AML-193 (cell line): ENCODE measurements around the gene HSD17B11.
"Not testable (repeated sequence)": the region's sequence is repeated elsewhere in the genome, so short reads cannot be mapped to it uniquely, and the experiment has no call there.

Experiments used
- DNase-seq, 2 experiments: peaks; one replicate each; lab custom pipeline; 2025; lab: John Stamatoyannopoulos, UW

HSD17B11 gene

DNA sequence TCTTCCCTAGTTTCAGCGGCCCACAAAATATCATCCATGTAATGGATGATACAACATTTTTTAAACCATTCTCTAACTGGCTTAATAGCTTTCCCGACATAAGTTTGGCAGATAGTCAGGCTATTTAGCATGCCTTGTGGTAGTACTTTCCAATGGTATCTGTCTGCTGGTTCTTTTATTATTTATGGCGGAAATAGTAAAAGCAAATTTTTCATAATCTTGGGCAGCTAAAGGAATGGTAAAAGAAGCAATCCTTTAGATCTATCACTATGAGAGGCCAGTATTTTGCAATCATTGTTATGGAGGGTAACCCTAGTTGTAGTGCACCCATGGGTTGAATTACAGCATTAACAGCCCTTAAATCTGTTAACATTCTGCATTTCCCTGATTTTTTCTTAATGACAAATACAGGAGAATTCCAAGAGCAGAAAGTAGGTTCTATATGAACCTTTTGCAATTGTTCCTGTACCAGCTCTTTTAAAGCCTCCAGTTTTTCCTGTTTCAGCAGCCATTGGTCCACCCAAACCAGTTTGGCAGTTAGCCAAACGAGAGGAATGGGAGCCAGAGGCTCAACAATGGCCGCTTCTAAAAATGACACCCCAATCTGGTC lies 14.3 kb upstream of the HSD17B11 start:
- no peak for DNase-seq

DNA sequence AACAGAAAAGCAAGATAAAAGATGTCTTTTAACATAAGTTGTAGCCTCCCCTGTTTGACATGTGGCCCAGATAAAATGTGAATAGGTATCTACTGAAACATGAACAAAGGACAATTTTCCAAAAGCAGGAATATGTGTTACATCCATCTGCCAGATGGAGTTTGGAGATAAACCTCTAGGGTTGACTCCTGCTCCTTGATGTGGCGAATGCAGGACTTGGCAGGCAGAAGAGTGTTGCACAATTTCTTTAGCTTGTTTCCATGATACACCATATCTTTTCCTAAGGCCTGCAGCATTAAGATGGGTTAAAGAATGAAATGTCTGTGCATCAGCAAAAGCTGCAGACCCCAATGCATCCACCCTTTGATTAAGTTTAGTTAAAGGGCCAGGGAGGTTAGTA lies 12.7 kb upstream of the HSD17B11 start:
- DNase-seq: not testable (repeated sequence)

DNA sequence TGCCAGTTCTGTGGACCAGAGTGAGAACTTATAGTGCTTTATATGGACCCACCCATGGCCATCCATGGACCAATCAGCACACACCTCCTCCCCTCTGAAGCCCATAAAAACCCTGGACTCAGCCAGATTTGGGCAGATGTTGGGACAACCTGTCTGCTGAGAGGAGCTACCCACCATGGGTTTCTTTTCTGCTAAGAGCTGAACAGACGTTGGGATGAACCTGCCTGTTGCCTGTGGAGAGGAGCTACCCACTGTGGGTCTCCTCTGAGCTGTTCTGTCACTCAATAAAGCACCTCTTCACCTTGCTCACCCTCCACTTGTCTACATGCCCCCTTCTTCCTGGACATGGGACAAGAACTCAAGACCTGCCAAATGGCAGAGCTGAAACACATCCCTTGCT lies 9.0 kb upstream of the HSD17B11 start:
- DNase-seq: no peak

DNA sequence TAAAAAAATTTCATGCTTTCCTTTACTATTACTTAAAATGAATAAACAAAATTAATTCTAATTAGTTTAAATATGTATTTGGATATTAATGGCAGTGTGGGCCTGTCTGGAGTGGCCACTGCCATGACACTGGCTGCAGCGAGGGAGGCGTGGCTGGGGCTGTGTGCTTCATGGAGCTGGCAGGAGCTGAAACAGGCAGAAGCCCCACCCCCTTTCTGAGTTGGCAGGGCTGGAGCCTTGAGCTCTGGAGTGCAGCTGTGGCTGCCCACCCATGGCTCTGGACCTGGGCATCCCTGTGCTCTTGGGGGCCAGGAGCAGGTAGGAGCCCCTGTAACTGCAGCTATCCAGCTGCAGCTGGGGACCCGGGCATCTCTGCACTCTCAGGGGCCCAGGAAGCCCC lies 8.2 kb upstream of the HSD17B11 start:
- DNase-seq: no peak

- not testable (repeated sequence) for DNase-seq
These were observed 4.9 kb upstream of the HSD17B11 start for GRCh38 chr4:87395851-87396250.

GRCh38 chr4:87395073-87395472 lies 4.1 kb upstream of the HSD17B11 start:
- DNase-seq: not testable (repeated sequence)

- DNase-seq: no peak
These were observed 1.2 kb upstream of the HSD17B11 start for GRCh38 chr4:87392183-87392582.

DNA sequence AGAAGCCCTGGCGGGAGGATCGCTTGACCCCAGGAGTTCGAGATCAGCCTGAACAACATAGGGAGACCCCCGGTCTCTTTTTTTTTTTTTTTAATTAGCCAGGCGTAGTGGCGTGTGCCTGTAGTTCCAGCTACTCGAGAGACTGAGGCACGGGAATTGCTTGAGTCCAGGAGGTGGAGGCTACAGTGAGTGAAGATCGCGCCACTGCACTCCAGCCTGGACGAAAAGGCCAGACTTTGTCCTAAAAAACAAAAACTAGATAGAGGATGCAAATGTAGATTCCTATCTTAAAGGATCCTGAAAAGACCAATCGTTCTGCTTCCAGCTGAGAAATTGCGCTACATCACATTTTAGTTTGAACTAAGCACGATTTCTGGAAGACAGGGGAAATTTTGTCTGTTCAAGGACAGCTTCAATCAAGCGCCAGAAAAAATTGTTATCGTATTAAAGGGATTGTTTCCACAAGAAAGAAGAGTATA lies 627 bp upstream of the HSD17B11 start:
- DNase-seq: no peak

GRCh38 chr4:87390551-87390890 lies 467 bp downstream of the HSD17B11 start:
- DNase-seq: peak in 1 of 2 experiments; percentile 14

GRCh38 chr4:87390055-87390454 lies 933 bp downstream of the HSD17B11 start:
- DNase-seq: not testable (repeated sequence)

DNA sequence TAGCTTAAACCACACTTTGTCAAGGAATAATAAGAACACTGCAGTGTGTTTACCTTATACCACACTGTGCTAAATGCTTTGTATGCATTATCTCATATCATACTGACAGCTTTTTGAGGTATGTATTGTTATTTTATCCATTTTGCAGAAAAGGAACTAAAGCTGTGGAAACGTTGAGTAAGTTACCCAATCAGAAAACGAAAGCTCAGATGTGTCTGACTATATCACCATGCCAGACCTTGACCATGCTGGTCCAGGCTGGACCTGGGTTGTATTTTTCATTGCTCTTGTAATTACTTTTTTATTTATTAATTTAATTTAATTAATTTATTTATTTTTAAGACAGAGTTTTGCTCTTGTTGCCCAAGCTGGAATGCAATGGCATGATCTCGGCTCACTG lies 2.1 kb downstream of the HSD17B11 start:
- peak; percentile 52 to 65 for DNase-seq

DNA sequence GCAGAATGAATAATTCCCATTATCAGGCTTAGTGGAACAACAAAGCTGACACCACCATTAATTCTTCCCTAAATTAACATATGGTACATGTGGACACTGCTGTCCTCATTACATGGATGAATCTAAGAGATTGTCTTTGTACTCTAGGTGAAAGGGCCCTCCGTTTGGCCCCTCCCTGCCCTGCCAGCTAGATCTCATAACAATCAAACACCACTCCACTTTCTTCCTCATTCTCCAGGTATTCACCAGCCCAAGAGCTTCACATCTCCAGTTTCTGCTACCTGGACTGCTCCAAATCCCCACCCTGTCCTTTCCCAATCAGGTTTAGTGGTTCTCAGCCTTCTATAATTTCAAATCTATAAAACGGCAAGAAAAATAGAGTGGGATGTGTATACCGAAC lies 3.8 kb downstream of the HSD17B11 start:
- DNase-seq: no peak

- DNase-seq: not testable (repeated sequence)
These were observed 6.4 kb downstream of the HSD17B11 start for GRCh38 chr4:87384466-87385132.

DNA sequence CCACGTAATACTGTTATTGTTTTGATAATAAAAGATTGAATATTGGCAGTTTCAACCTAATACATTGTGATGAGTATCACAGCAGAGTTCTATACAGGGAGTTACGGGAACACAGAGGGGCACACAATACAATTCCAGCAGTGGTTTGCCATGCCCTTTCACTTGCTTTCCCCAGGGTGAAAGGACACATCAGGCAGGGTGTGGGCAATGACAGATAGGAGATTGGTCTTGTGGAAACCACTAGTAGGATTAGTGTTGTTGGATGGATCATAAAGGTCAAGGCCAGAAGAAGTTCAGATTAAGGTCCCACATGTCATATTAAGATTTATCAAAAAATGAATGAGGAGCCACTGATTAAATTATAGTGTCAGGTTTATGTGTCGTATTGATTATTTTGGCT lies 8.1 kb downstream of the HSD17B11 start:
- DNase-seq: no peak

DNA sequence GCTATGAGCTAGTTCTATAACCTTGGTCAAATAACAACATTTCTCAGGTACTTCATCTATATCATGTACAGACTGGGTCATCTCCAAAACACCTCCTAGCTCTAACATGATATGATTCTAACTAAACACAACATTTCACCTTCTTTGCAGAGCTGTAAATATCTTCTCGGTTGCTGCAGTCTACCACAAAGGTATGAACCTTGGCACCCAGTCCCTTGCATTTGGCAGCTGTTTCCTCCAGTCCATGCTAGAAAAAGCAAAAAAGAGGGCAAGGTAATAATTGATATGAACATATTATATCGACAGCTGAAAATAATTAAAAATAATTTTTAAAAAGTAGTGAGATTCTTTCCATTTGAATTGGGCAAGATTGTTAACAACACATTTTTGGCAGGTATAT lies 8.9 kb downstream of the HSD17B11 start:
- DNase-seq: no peak

- no peak for DNase-seq
These were observed 13.2 kb downstream of the HSD17B11 start for GRCh38 chr4:87377816-87378215.

DNA sequence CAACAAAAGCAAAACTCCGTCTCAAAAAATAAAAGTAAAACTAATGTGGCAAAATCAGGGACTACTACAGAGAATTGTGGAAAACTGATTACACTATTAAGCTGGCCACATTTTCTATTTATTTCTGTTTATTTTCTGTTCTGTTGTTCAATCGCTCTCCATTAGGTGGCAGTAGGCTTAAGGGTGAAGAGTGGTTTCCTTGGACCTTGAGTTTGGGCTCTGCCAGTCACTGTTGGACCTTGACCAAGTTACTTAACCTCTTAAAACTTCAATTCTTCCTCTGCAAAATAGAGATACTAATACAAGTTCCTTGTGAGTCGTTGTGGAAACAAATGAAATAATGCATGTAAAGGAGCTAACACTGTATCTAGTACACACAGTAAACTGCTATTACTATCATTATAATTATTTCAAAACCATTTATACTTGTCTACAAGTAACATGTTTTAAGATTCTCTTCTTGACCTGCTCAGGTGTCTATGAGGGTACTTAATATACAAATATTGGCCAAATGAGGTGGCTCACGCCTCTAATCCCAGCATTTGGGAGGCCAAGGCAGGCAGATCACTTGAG lies 15.2 kb downstream of the HSD17B11 start:
- DNase-seq: peak; percentile 52 to 59

GRCh38 chr4:87370068-87370467 lies 20.9 kb downstream of the HSD17B11 start:
- DNase-seq: no peak

- DNase-seq: no peak
These were observed 24.3 kb downstream of the HSD17B11 start for GRCh38 chr4:87366521-87367162.

- no peak for DNase-seq
These were observed 25.6 kb downstream of the HSD17B11 start for GRCh38 chr4:87365348-87365747.

DNA sequence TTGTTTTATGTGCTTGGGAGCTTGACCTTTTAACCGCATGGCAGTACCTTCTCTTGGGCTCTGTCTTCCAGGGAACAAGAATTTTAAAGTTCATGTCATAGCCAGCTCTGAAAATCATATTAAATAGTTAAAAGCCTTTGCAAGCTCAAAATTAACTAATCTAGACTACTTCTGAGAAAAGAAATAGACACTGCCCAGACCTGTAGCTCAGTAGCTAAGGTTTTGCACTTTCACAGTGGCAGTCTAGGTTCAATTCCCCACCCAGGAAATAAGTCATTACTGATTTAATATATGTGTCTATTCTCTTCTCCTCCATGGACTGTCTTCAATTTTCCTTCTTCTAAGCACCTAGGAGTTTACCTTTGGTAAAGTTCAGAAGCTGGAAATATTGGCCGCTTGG lies 27.4 kb downstream of the HSD17B11 start:
- no peak for DNase-seq

GRCh38 chr4:87360338-87360935 lies 30.6 kb downstream of the HSD17B11 start:
- no peak for DNase-seq

GRCh38 chr4:87359258-87359657 lies 31.7 kb downstream of the HSD17B11 start:
- DNase-seq: no peak
